ENCODE data around the gene CTNNA3.

- TF ChIP-seq CTCF (tag by site-specific recombination; IDR thresholded peaks at IDR 0.05) (no peak), REST (tag by site-specific recombination; IDR thresholded peaks at IDR 0.05) (no peak), AEBP2 (tag by site-specific recombination; IDR thresholded peaks at IDR 0.05; ENCODE audit: borderline replicate concordance) (no peak), BCL11A (tag by site-specific recombination; IDR thresholded peaks at IDR 0.05; ENCODE audit: low read depth) (no peak), ZNF114 (tag by site-specific recombination; IDR thresholded peaks at IDR 0.05) (no peak), ZNF274 (IDR thresholded peaks at IDR 0.05; ENCODE audit: low read length) (no peak), ZNF274 (tag by site-specific recombination; IDR thresholded peaks at IDR 0.05; ENCODE audit: borderline replicate concordance) (no peak), ZNF670 (tag by site-specific recombination; IDR thresholded peaks at IDR 0.05; ENCODE audit: low read depth) (no peak), ZBTB6 (tag by site-specific recombination; IDR thresholded peaks at IDR 0.05) (no peak), YY1 (tag by site-specific recombination; IDR thresholded peaks at IDR 0.05) (no peak), ZNF266 (tag by site-specific recombination; IDR thresholded peaks at IDR 0.05; ENCODE audit: low read depth) (no peak), KLF10 (tag by site-specific recombination; IDR thresholded peaks at IDR 0.05) (no peak)
These were observed 225.0 kb downstream of the CTNNA3 start for GRCh38 chr10:67471022-67471421.
